Stimulated activated CD8-positive, alpha-beta memory T cell treated with anti-CD3 and anti-CD28 coated beads, Interleukin-7, amount 100 ng/mL, for 24 hours (primary cell): ENCODE measurements around the gene DDR1.
"Not testable (repeated sequence)": the region's sequence is repeated elsewhere in the genome, so short reads cannot be mapped to it uniquely, and the experiment has no call there.

Experiments used
- DNase-seq: peaks from one replicate; pipeline ENCODE4 v3.0.0-alpha.2; 2020; ENCODE audit warnings: low read depth

Gene DDR1

GRCh38 chr6:30894935-30895334 lies 10.6 kb downstream of the DDR1 start:
- no peak for DNase-seq

GRCh38 chr6:30895343-30895742 lies 11.0 kb downstream of the DDR1 start:
- no peak for DNase-seq

GRCh38 chr6:30896541-30896940 lies 12.2 kb downstream of the DDR1 start:
- no peak for DNase-seq

- no peak for DNase-seq
Observed at GRCh38 chr6:30897882-30898281, 13.6 kb downstream of the DDR1 start.

- DNase-seq = no peak
Observed at GRCh38 chr6:30898750-30899360, 14.5 kb downstream of the DDR1 start.

- DNase-seq = no peak
Observed at GRCh38 chr6:30900863-30901417, 16.6 kb downstream of the DDR1 start.

- DNase-seq = no peak
Observed at GRCh38 chr6:30901436-30901835, 17.1 kb downstream of the DDR1 start.

GRCh38 chr6:30902196-30902595 lies 17.9 kb downstream of the DDR1 start:
- DNase-seq = not testable (repeated sequence)

- no peak for DNase-seq
Observed at GRCh38 chr6:30902709-30903108, 18.4 kb downstream of the DDR1 start.

GRCh38 chr6:30903236-30903635 lies 18.9 kb downstream of the DDR1 start:
- no peak for DNase-seq

GRCh38 chr6:30907290-30907757 lies 23.0 kb downstream of the DDR1 start:
- not testable (repeated sequence) for DNase-seq

GRCh38 chr6:30907758-30908591 lies 23.7 kb downstream of the DDR1 start, which contains the start of gene GTF2H4:
TSS of gene GTF2H4 (plus strand) at chr6:30908207.
- DNase-seq = peak; percentile 87

GRCh38 chr6:30908700-30909099 lies 24.4 kb downstream of the DDR1 start:
- no peak for DNase-seq

GRCh38 chr6:30910473-30910872 lies 26.2 kb downstream of the DDR1 start:
- not testable (repeated sequence) for DNase-seq

- no peak for DNase-seq
Observed at GRCh38 chr6:30912746-30913520, 28.6 kb downstream of the DDR1 start.

GRCh38 chr6:30913721-30914075 lies 29.4 kb downstream of the DDR1 start:
- no peak for DNase-seq

GRCh38 chr6:30914076-30914853 lies 29.9 kb downstream of the DDR1 start, which contains the start of gene VARS2:
TSS of gene VARS2 (plus strand) at chr6:30914238. CDS start at chr6:30914837, 599 bp downstream.
- peak; percentile 66 for DNase-seq

- no peak for DNase-seq
Observed at GRCh38 chr6:30914854-30915590, 30.7 kb downstream of the DDR1 start.

- no peak for DNase-seq
Observed at GRCh38 chr6:30915591-30915946, 31.2 kb downstream of the DDR1 start.

- DNase-seq = no peak
Observed at GRCh38 chr6:30917041-30917440, 32.7 kb downstream of the DDR1 start.

GRCh38 chr6:30917487-30917886 lies 33.2 kb downstream of the DDR1 start:
- DNase-seq = no peak
